Common myeloid progenitor, CD34-positive (primary cell): ENCODE results near the gene NKD2.

ENCODE experiments used
- CTCF ChIA-PET: fragments of 350-600 bp; sonication (Branson Sonifier 250); formaldehyde crosslinking; loops from one replicate; lab custom pipeline; 2021; ENCODE audit warnings: antibody characterized with exemption; lab: Charles Lee
- POLR2A ChIA-PET: fragments of 350-600 bp; sonication (Branson Sonifier 250); formaldehyde crosslinking; loops from one replicate; lab custom pipeline; 2021; ENCODE audit warnings: antibody characterized with exemption; lab: Charles Lee
- DNase-seq, 3 donors: peaks; one replicate each; pipeline versions ENCODE4 v3.0.0 to v3.0.0-alpha.2; 2013
- H3K27ac ChIP-seq, 2 experiments: 1 replicate in 1 of 2; 2 replicates in 1 of 2; pipeline ENCODE4 v1.7.0; 2013; ENCODE audit warnings: inconsistent platforms in 2 of 2, low read length in 2 of 2, mild to moderate bottlenecking in 2 of 2, low read depth in 1 of 2, moderate library complexity in 1 of 2; ENCODE audit not compliant: severe bottlenecking in 2 of 2, insufficient read depth in 1 of 2, poor library complexity in 1 of 2
- H3K27me3 ChIP-seq, 5 experiments: replicated peaks in 2 of 5; 1 replicate in 3 of 5; 2 replicates in 2 of 5; pipeline versions ENCODE4 v1.6.1 to v1.7.0; 2013; ENCODE audit warnings: low read length in 4 of 5, mild to moderate bottlenecking in 2 of 5, moderate library complexity in 2 of 5, inconsistent platforms in 1 of 5; ENCODE audit not compliant: insufficient read depth in 5 of 5, control insufficient read depth in 4 of 5
- H3K36me3 ChIP-seq, 4 experiments: 1 replicate in 2 of 4; 2 replicates in 2 of 4; pipeline versions ENCODE4 v1.6.1 to v1.7.0; 2013; ENCODE audit warnings: low read length in 3 of 4, control low read depth in 1 of 4, mild to moderate bottlenecking in 1 of 4; ENCODE audit not compliant: control insufficient read depth in 4 of 4, insufficient read depth in 4 of 4
- H3K4me1 ChIP-seq, 4 experiments: 1 replicate in 3 of 4; 2 replicates in 1 of 4; pipeline versions ENCODE4 v1.6.1 to v1.7.1; 2013; ENCODE audit warnings: low read length in 3 of 4, mild to moderate bottlenecking in 3 of 4, control low read depth in 1 of 4, inconsistent platforms in 1 of 4, moderate library complexity in 1 of 4; ENCODE audit not compliant: control insufficient read depth in 4 of 4, insufficient read depth in 4 of 4; ENCODE audit errors: control extremely low read depth in 1 of 4
- H3K4me3 ChIP-seq, 7 experiments: 1 replicate in 4 of 7; 2 replicates in 3 of 7; pipeline versions ENCODE4 v1.5.1 to v1.7.0; 2013; ENCODE audit warnings: mild to moderate bottlenecking in 7 of 7, low read length in 6 of 7, moderate library complexity in 6 of 7, inconsistent platforms in 2 of 7, low read depth in 2 of 7, control low read depth in 1 of 7; ENCODE audit not compliant: insufficient read depth in 4 of 7, control insufficient read depth in 1 of 7; ENCODE audit errors: extremely low read depth in 1 of 7
- H3K9me3 ChIP-seq, 5 experiments: 1 replicate in 4 of 5; 2 replicates in 1 of 5; pipeline versions ENCODE4 v1.6.1 to v1.7.1; 2013; ENCODE audit warnings: low read length in 4 of 5, mild to moderate bottlenecking in 2 of 5, inconsistent platforms in 1 of 5, low read depth in 1 of 5, moderate library complexity in 1 of 5; ENCODE audit not compliant: control insufficient read depth in 4 of 5, insufficient read depth in 2 of 5; ENCODE audit errors: control extremely low read depth in 1 of 5
- WGBS: methylation state at CpG from one replicate; pipeline ENCODE4 v1.1.5; 2013; ENCODE audit not compliant: insufficient coverage; 5-methylcytosine and 5-hydroxymethylcytosine counted together

Gene NKD2

DNA sequence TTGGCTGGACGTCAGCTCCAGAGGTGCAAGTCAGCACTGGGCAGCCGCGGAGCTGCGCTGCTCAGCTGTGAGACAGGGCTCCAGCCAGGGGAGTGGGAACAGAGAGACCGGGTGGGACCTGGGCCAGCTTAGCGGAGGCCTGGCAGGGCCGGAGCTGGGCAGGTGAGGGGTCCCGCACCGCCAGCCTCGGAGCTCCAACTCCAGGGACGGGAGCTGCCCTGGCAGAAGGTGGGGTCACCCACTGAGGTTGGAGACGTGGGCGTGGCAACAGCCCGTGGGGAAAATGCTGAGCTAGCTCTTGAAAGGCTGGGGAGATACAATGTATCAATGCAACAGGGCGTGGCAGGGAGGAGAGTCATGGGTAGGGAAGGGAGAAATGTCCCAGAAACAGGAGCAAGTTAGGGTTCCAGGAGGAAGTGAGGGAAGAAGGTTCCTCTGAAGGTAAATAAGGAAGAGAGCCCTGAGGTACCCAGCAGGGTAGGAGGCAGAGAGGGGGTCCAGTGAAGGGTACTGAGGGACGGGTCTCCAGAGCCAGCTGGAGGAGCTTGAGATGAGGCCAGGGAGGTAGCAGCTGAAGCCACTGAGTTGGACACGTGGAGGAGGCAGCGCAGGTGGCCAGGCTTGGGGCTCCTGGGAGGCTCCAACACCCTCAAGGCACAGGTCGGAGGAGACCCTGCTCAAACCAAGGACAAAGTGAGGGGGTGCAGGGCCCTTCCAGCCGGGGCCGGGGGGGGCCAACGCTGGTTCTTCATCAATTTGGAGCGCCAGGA is 736 bp upstream of the NKD2 start:
- ChIA-PET CTCF (interaction anchor here (0.6 to 4.1 kb wide), 11 partner anchors 8 to 132 kb away, joined by 3 to 18 read pairs (median 5); no protein-coding TSS in a partner anchor), POLR2A (no interaction called here)
- Histone ChIP-seq H3K27ac (no peak overlapping the region), H3K27me3 (peaks cover 0 to 90% (median 25%) of the 10 kb centered on the region in 5 experiments), H3K9me3 (no peaks in the 10 kb centered on the region), H3K36me3 (no peaks in the 10 kb centered on the region), H3K4me1 (peaks cover 0 to 33% (median 22%) of the 10 kb centered on the region in 4 experiments), H3K4me3 (no peak overlapping the region)
- WGBS: 66% methylated on average over 22 of the region's 23 CpGs
- DNase-seq: no peak

- Histone ChIP-seq H3K36me3 (no peaks in the 10 kb centered on the region), H3K27ac (no peak overlapping the region), H3K4me3 (peak overlapping the region in 3 of 7 experiments; percentile 39 to 50 (median 48)), H3K27me3 (peaks cover 0 to 73% (median 21%) of the 10 kb centered on the region in 5 experiments), H3K9me3 (no peaks in the 10 kb centered on the region), H3K4me1 (peaks cover 0 to 20% (median 14%) of the 10 kb centered on the region in 4 experiments)
- CTCF ChIA-PET: interaction anchor here (1.2 to 2.0 kb wide), 8 partner anchors 10 to 178 kb away, joined by 3 to 7 read pairs (median 4); no protein-coding TSS in a partner anchor
- POLR2A ChIA-PET: no interaction called here
- no peak for DNase-seq
- WGBS: 11% methylated on average over 37 of the region's 70 CpGs
Observed at GRCh38 chr5:1009359-1010180, 968 bp downstream of the NKD2 start.

GRCh38 chr5:1010181-1010510 is 1.5 kb downstream of the NKD2 start:
- no peaks in the 10 kb centered on the region for H3K9me3 ChIP-seq
- no peak overlapping the region for H3K4me3 ChIP-seq
- no peak overlapping the region for H3K27ac ChIP-seq
- no peaks in the 10 kb centered on the region for H3K36me3 ChIP-seq
- H3K4me1 ChIP-seq: peaks cover 0 to 14% (median 8%) of the 10 kb centered on the region in 4 experiments
- peaks cover 0 to 68% (median 21%) of the 10 kb centered on the region in 5 experiments for H3K27me3 ChIP-seq
- no peak for DNase-seq
- ChIA-PET POLR2A (no interaction called here), CTCF (interaction anchor here (1.2 to 1.6 kb wide), 8 partner anchors 8 to 178 kb away, joined by 3 to 7 read pairs (median 4); no protein-coding TSS in a partner anchor)
- WGBS: 30% methylated on average over 2 of the region's 4 CpGs

DNA sequence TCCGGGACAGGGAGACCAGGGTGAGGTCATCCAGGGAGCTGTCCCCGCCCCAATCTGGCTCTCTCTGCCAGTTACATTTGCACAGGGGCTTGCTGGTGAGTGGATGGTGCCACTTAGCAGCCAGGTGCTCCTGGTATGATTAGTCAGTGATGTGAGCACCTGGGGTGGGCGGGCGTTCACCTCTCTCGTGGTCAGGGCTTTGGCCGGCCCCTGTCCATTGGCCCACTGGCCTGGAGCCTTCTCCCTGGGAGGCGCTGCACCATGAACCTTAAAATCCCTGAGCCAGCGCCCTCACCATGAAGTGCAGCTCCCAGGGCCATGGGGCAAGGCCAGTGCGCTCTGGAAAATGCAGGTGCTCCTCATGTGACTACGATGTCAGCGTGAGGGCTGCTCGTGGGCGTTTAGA is 2.0 kb downstream of the NKD2 start:
- POLR2A ChIA-PET: no interaction called here
- H3K27me3 ChIP-seq: peaks cover 0 to 68% (median 21%) of the 10 kb centered on the region in 5 experiments
- CTCF ChIA-PET: interaction anchor here (0.9 to 1.6 kb wide), 5 partner anchors 8 to 87 kb away, joined by 3 to 7 read pairs (median 6); no protein-coding TSS in a partner anchor

GRCh38 chr5:1011226-1011631 is 2.6 kb downstream of the NKD2 start:
- ChIA-PET CTCF (interaction anchor here (0.9 to 1.5 kb wide), 4 partner anchors 8 to 88 kb away, joined by 3 to 7 read pairs (median 6); no protein-coding TSS in a partner anchor), POLR2A (no interaction called here)
- Histone ChIP-seq H3K4me3 (no peak overlapping the region), H3K4me1 (peaks cover 0 to 11% (median 7%) of the 10 kb centered on the region in 4 experiments), H3K27ac (no peak overlapping the region), H3K36me3 (no peaks in the 10 kb centered on the region), H3K9me3 (no peaks in the 10 kb centered on the region), H3K27me3 (peaks cover 0 to 67% (median 16%) of the 10 kb centered on the region in 5 experiments)
- WGBS: 54% methylated on average over 10 of the region's 11 CpGs
- peak in 2 of 3 donors; percentile 37 to 40 for DNase-seq

More for the DNA sequence above, 2.0 kb downstream of the NKD2 start:
- no peak for DNase-seq
- H3K4me1 ChIP-seq: peaks cover 0 to 11% (median 7%) of the 10 kb centered on the region in 4 experiments
- no peaks in the 10 kb centered on the region for H3K9me3 ChIP-seq
- no peak overlapping the region for H3K4me3 ChIP-seq
- 65% methylated on average over 8 of the region's 13 CpGs for WGBS
- no peak overlapping the region for H3K27ac ChIP-seq
- no peaks in the 10 kb centered on the region for H3K36me3 ChIP-seq

- WGBS: 94% methylated on average over 18 of the region's 19 CpGs
Observed at GRCh38 chr5:1011741-1012312, 3.2 kb downstream of the NKD2 start.

More at GRCh38 chr5:1011741-1012312, 3.2 kb downstream of the NKD2 start:
- Histone ChIP-seq H3K27ac (no peak overlapping the region), H3K4me3 (no peak overlapping the region), H3K36me3 (no peaks in the 10 kb centered on the region), H3K27me3 (peaks cover 0 to 61% (median 14%) of the 10 kb centered on the region in 5 experiments), H3K9me3 (no peaks in the 10 kb centered on the region), H3K4me1 (peaks cover 0 to 11% (median 7%) of the 10 kb centered on the region in 4 experiments)
- ChIA-PET POLR2A (no interaction called here), CTCF (no interaction called here)
- DNase-seq: no peak
